Loucy (cell line): Measurements from ENCODE around the gene CEP57.

ENCODE experiments used
- CTCF ChIP-seq: fragments of 200-600 bp; sonication (generic); conservative IDR thresholded peaks from 2 replicates; pipeline ENCODE4 v1.5.1; 2014; ENCODE audit warnings: mild to moderate bottlenecking, antibody characterized with exemption, low read length
- EZH2phosphoT487 ChIP-seq: fragments of 200-600 bp; IDR thresholded peaks from 2 replicates; pipeline ENCODE4 v1.6.1; 2018; ENCODE audit warnings: antibody characterized with exemption, mild to moderate bottlenecking, moderate library complexity, borderline replicate concordance

GRCh38 chr11:95800438-95800837 is 10.1 kb downstream of the CEP57 start:
- TF ChIP-seq CTCF (no peak), EZH2phosphoT487 (no peak)
